Peyer's patch (tissue), 4 donors: ENCODE measurements around the gene ZEB1. TPM values are rescaled to one million over a fixed set of nuclear protein-coding genes. Genes with fewer than 3 reads are reported as not detected.
A peak's percentile ranks its signal among the peaks of the same experiment; 100 is the strongest.

Experiments used
- DNase-seq, 3 donors: peaks; one replicate each; pipeline ENCODE4 v3.0.0-alpha.2; 2017 to 2019
- H3K27ac ChIP-seq, 4 donors: fragments of 200-600 bp; sonication (generic); one replicate each; pipeline ENCODE4 v1.5.1; 2016 to 2019
- H3K27me3 ChIP-seq, 2 donors: fragments of 200-600 bp; sonication (generic); one replicate each; pipeline ENCODE4 v1.5.1; 2019
- H3K36me3 ChIP-seq, 3 donors: fragments of 200-600 bp; sonication (generic); one replicate each; pipeline ENCODE4 v1.5.1; 2016 to 2019
- H3K4me1 ChIP-seq, 4 donors: fragments of 200-600 bp; sonication (generic); one replicate each; pipeline ENCODE4 v1.5.1; 2016 to 2019
- H3K4me3 ChIP-seq, 4 donors: fragments of 200-600 bp; sonication (generic); 1 replicate in 3 of 4; 2 replicates in 1 of 4; pipeline ENCODE4 v1.5.1; 2016 to 2019; ENCODE audit warnings: mild to moderate bottlenecking in 1 of 4
- H3K9me3 ChIP-seq, 4 donors: fragments of 200-600 bp; sonication (generic); one replicate each; pipeline ENCODE4 v1.5.1; 2016 to 2019; ENCODE audit warnings: mild to moderate bottlenecking in 1 of 4
- POLR2A ChIP-seq, 2 donors: fragments of 450-650 bp; IDR thresholded peaks; one replicate each; pipeline ENCODE4 v1.5.1; 2017; ENCODE audit warnings: antibody characterized with exemption in 2 of 2, mild to moderate bottlenecking in 2 of 2, moderate library complexity in 2 of 2
- total RNA-seq, 4 donors: library from RNA; depleted of rRNA; stranded (reverse); fragments of >200 nt; gene quantifications; one replicate each; pipeline ENCODE4 v1.1.0, GENCODE V29; 2016
- TF ChIP-seq, protein P1 (sequence below), 6 experiments: fragments of 450-650 bp in 4 of 6; fragments of 200-600 bp in 2 of 6; sonication (generic) in 1 of 6; IDR thresholded peaks; one replicate each; pipeline ENCODE4 v1.5.1; 2017 to 2019; ENCODE audit warnings: antibody characterized with exemption in 6 of 6, mild to moderate bottlenecking in 3 of 6, moderate library complexity in 1 of 6

ZEB1 gene
- 10 to 100 TPM in 3 of 4 donors, 1 to 10 TPM in 1; 6.1 to 75.9 (median 16.8) TPM for total RNA-seq

DNA sequence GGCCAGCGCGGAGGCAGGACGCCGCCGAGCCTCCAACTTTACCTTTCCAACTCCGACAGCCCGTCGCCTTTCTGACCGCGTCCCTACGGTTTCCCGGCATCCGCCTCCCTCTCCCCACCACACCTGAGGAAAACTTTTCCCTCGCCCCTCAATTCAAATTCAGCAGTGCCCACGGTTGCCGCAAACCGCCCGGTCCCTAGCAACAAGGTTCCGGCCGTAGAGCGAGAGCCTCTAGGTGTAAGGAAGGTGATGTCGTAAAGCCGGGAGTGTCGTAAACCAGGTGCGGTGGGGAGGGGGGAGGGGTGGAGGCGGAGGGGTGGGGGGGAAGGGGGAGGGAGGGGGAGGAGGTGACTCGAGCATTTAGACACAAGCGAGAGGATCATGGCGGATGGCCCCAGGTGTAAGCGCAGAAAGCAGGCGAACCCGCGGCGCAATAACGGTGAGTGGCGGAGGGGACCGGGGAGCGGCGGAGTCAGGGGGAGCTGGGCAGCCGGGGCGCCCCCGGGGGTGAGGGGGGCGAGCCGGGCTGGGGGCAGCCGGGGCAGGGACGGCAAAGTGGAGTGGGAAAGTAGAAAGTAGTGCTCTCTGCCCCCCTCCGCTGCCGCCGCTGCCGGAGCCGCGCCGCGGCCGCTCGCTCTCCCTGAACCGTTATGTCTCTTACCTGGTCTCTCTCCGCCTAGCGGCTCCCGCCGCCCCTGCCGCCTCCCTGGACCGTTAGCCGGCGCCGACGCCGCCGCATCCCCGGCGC is at the start of gene ZEB1:
ZEB1 (plus strand) TSS at position 363 of the 748 bp plus-strand sequence; CDS start at position 382, 19 bp downstream.
- peak; percentile 81 to 97 (median 97) for DNase-seq
- H3K4me1 ChIP-seq, result peaks cover 0 to 5% (median 0%) of the 10 kb centered on the region in 4 donors
- H3K36me3 ChIP-seq, result no peaks in the 10 kb centered on the region
- peak within 1 kb of the TSS; percentile 96 to 99 (median 97) for H3K27ac ChIP-seq
- no peaks in the 10 kb centered on the region for H3K27me3 ChIP-seq
- TF ChIP-seq POLR2A (IDR thresholded peaks at IDR 0.05), result peak in 1 of 2 donors; percentile 6
- TF ChIP-seq, protein P1, sequence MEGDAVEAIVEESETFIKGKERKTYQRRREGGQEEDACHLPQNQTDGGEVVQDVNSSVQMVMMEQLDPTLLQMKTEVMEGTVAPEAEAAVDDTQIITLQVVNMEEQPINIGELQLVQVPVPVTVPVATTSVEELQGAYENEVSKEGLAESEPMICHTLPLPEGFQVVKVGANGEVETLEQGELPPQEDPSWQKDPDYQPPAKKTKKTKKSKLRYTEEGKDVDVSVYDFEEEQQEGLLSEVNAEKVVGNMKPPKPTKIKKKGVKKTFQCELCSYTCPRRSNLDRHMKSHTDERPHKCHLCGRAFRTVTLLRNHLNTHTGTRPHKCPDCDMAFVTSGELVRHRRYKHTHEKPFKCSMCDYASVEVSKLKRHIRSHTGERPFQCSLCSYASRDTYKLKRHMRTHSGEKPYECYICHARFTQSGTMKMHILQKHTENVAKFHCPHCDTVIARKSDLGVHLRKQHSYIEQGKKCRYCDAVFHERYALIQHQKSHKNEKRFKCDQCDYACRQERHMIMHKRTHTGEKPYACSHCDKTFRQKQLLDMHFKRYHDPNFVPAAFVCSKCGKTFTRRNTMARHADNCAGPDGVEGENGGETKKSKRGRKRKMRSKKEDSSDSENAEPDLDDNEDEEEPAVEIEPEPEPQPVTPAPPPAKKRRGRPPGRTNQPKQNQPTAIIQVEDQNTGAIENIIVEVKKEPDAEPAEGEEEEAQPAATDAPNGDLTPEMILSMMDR (IDR thresholded peaks at IDR 0.05), result peak; percentile 19 to 50 (median 45)
- H3K4me3 ChIP-seq, result peak within 1 kb of the TSS; percentile 87 to 94 (median 92)
- H3K9me3 ChIP-seq, result no peaks in the 10 kb centered on the region

DNA sequence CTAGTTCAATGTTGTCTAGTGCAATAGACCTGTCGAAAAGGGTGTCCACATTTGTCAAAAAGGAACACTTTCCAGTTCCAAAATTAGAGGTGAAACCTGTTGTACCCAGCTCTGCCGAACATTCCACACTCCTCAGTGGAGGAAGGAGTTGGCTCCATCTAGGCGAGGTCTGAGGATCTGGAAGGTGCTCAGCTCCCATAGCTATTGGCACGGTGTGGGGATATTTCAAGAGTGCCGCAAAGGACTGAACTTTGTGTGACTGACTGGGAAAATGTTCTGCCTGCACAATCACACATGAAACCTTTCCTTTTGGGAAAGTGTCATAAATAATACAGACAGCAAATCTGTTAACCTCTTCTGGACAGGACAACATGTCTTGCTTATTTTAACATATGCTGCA is 48.1 kb upstream of the ZEB1 start:
- no peaks in the 10 kb centered on the region for H3K9me3 ChIP-seq
- H3K27ac ChIP-seq, result no peak overlapping the region
- H3K36me3 ChIP-seq, result no peaks in the 10 kb centered on the region
- H3K27me3 ChIP-seq, result no peaks in the 10 kb centered on the region
- no peak overlapping the region for H3K4me3 ChIP-seq
- TF ChIP-seq POLR2A (IDR thresholded peaks at IDR 0.05), result no peak
- TF ChIP-seq, protein P1 (IDR thresholded peaks at IDR 0.05), result no peak
- no peaks in the 10 kb centered on the region for H3K4me1 ChIP-seq
- no peak for DNase-seq

DNA sequence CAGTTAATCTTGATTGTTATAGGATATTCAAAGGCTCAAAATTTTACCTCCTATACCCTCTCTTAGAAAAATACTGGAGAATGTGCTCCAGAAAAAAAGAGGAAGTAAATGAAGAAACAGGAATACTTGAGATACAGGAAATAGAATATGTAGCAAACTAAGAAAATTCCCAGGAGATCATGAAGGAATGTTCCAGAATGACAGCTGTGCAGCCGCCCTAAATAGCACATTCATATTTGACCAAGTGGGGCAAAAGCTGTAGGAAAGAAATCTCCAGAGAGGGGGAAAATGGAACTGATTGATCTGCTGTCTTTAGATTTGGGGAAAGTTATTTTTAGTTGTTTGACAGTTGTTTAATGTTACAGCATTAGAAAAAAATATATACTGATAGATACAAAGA is 46.2 kb upstream of the ZEB1 start:
- no peaks in the 10 kb centered on the region for H3K36me3 ChIP-seq
- no peaks in the 10 kb centered on the region for H3K27me3 ChIP-seq
- H3K4me1 ChIP-seq, result no peaks in the 10 kb centered on the region
- DNase-seq, result no peak
- TF ChIP-seq, protein P1 (IDR thresholded peaks at IDR 0.05), result no peak
- TF ChIP-seq POLR2A (IDR thresholded peaks at IDR 0.05), result no peak
- H3K27ac ChIP-seq, result no peak overlapping the region
- no peaks in the 10 kb centered on the region for H3K9me3 ChIP-seq
- H3K4me3 ChIP-seq, result no peak overlapping the region

DNA sequence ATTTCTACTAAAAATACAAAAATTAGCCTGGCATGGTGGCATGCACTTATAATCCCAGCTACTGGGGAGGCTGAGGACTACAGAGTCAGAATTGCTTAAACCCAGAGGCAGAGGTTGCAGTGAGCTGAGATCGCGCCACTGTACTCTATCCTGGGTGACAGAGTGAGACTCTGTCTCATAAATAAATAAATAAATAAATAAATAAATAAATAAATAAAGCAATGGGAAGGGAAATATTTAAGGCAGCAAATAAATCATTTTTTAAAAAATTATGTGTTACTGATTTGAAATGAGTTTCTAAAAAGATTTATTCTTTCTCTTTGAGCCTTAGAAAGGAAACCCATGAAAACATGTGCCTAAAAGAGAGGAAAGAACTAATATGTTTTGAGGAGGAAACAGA is 45.2 kb upstream of the ZEB1 start:
- Histone ChIP-seq H3K4me1 (no peaks in the 10 kb centered on the region), H3K9me3 (no peaks in the 10 kb centered on the region), H3K27me3 (no peaks in the 10 kb centered on the region), H3K27ac (no peak overlapping the region), H3K4me3 (no peak overlapping the region), H3K36me3 (no peaks in the 10 kb centered on the region)
- no peak for DNase-seq
- TF ChIP-seq POLR2A (IDR thresholded peaks at IDR 0.05), result no peak

DNA sequence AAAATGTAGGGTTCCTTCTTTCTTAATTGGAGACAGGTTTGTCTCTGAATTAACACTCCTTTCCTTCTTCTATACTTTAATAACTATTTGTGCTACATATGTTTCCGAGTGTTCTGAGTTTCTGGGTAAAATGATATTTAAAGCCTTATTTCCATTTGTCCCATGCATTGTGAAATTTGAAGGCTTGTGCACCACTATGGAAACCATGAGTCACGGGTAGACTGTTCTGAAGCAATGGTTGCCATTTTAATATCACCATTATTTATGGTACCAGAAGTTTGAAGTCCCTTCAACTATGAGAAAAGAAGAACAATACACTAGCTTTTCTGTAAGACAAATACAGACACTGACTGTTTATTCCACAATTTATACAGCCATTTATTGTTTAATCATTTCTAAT is 44.7 kb upstream of the ZEB1 start:
- no peak for TF ChIP-seq POLR2A (IDR thresholded peaks at IDR 0.05)
- TF ChIP-seq, protein P1 (IDR thresholded peaks at IDR 0.05), result no peak

DNA sequence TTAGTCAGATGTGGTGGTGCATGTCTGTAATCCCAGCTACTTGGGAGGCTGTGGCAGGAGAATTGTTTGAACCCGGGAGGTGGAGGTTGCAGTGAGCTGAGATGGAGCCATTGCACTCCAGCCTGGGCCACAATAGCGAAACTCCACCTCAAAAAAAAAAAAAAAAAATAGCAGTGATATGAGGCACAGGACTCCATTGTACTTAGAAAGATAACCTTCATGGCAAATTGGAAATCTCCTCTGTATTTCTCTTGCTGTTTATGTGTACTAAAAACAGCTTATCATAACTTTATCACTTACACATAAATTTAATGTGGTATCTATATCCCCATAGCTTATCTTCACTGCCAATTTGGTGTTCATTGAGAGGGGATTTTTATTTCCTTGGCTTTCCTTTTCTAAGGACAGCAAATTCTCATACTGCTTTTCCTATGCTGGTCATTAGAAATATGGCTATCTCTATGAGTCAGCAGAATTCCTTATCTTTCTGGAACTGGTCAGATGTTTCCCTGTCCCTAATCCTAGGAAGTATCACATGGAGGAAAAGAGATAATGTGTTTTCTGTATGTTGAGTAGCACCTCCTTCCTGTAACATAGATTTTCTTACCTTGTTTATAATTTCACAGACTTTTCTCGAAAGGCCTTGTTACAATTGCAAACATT is 40.6 kb upstream of the ZEB1 start:
- H3K9me3 ChIP-seq, result no peaks in the 10 kb centered on the region
- no peaks in the 10 kb centered on the region for H3K27me3 ChIP-seq
- TF ChIP-seq POLR2A (IDR thresholded peaks at IDR 0.05), result no peak
- TF ChIP-seq, protein P1 (IDR thresholded peaks at IDR 0.05), result no peak

More for the DNA sequence above, 44.7 kb upstream of the ZEB1 start:
- no peak overlapping the region for H3K4me3 ChIP-seq
- H3K27me3 ChIP-seq, result no peaks in the 10 kb centered on the region
- no peak overlapping the region for H3K27ac ChIP-seq
- no peaks in the 10 kb centered on the region for H3K36me3 ChIP-seq
- DNase-seq, result no peak
- no peaks in the 10 kb centered on the region for H3K9me3 ChIP-seq
- H3K4me1 ChIP-seq, result no peaks in the 10 kb centered on the region

More for the DNA sequence above, 40.6 kb upstream of the ZEB1 start:
- Histone ChIP-seq H3K27ac (no peak overlapping the region), H3K4me3 (no peak overlapping the region), H3K36me3 (no peaks in the 10 kb centered on the region), H3K4me1 (no peaks in the 10 kb centered on the region)
- DNase-seq, result no peak
